ENCODE measurements around the gene FXYD6.

FXYD6 gene

GRCh38 chr11:117909611-117910382 lies 33.3 kb upstream of the FXYD6 start:
- no peak overlapping the region for H3K27ac ChIP-seq
- no peak for TF ChIP-seq CTCF (conservative IDR thresholded peaks at IDR 0.05)

GRCh38 chr11:117908959-117909610 lies 32.6 kb upstream of the FXYD6 start:
- no peak overlapping the region for H3K27ac ChIP-seq
- TF ChIP-seq CTCF (conservative IDR thresholded peaks at IDR 0.05) = no peak

DNA sequence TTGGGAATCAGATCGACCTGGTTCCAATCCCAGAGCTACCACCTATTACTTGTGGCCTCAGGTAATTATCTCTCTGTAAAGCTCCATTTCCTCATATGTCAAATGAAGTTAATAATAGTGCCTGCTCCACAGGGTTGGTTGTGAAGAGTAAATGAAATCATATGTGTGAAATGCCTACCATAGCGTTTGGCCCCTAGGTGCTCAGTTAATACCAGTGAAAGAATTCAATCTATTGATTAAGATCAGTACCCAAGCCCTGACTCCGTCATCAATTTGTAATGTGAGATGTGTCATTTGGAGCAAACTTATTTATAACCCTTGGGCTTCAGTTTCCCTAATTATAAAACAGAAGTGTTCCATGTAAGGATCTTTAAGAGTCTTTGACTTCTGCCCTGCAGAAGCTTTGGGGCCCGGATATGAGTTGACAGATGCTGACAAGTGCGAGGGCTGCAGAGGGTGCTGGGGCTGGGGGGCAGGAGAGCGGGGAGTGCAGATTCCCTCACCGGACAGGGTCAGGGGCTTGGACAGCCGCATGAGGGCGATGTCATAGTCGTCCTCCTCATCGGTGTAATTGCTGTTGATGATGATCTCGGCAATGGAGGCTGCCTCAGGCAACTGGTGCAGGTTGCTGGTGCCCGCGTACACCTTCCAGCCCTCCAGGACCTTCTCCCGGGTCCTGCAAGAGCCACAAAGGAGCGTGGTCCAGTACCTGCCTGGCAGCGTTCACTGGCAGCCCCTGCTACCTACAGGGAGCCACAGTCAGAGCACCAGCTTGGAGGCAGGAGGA lies 31.8 kb upstream of the FXYD6 start:
- H3K27ac ChIP-seq = no peak overlapping the region
- no peak for TF ChIP-seq CTCF (conservative IDR thresholded peaks at IDR 0.05)

DNA sequence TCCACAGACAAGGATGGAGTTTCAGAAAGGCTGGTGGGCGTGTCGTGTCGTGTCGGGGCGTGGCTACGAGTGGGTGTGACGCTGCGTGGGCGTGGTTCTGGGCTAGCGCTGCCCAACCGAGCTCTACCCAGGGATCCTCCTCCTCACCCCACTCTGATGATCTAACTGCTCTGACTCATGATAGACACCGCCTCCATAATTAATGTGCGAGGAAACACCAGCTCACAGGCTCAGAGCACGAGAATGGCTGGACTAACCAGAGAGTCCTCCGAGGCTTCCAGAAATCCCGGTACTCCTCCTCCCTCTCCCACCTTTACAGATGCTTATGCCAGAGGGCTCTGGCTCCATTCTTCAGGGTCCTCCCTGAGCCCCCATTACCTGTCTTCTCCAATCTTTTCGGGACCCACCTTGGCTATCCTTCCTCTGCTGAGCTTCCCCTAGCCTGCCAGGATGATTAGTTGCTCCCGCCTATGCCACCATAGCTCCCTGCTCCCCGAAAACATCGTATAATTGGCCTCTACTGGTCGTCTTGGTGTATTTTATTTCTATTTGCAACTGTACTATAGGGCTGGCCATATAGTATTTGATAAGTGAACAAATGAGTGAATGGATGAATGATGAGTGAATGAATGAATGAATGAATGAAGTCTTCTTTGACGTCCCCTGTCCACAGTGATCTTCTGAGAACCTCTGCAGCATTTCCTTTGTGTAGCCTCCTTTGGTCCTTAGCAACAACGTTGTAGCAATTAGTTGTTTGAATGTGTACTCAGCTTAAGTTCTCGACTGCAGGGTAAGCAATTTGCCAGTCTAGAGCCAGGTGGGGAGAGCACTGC lies 31.0 kb upstream of the FXYD6 start:
- TF ChIP-seq CTCF (conservative IDR thresholded peaks at IDR 0.05) = no peak
- no peak overlapping the region; the same call in 1 of the 2 replicates for H3K27ac ChIP-seq

- no peak overlapping the region for H3K27ac ChIP-seq
- no peak for TF ChIP-seq CTCF (conservative IDR thresholded peaks at IDR 0.05)
Measured at GRCh38 chr11:117906710-117907109, 30.3 kb upstream of the FXYD6 start.

- no peak for TF ChIP-seq CTCF (conservative IDR thresholded peaks at IDR 0.05)
- no peak overlapping the region for H3K27ac ChIP-seq
Measured at GRCh38 chr11:117906126-117906525, 29.7 kb upstream of the FXYD6 start.
